Activated CD4-positive, alpha-beta T cell treated with anti-CD3 and anti-CD28 coated beads, Interleukin-2, amount 50 U/mL, for 48 hours (primary cell): ENCODE results near the gene GRHL1.

ENCODE experiments used
- DNase-seq, 2 experiments: peaks; one replicate each; pipeline ENCODE4 v3.0.0-alpha.2; 2020

Gene GRHL1

DNA sequence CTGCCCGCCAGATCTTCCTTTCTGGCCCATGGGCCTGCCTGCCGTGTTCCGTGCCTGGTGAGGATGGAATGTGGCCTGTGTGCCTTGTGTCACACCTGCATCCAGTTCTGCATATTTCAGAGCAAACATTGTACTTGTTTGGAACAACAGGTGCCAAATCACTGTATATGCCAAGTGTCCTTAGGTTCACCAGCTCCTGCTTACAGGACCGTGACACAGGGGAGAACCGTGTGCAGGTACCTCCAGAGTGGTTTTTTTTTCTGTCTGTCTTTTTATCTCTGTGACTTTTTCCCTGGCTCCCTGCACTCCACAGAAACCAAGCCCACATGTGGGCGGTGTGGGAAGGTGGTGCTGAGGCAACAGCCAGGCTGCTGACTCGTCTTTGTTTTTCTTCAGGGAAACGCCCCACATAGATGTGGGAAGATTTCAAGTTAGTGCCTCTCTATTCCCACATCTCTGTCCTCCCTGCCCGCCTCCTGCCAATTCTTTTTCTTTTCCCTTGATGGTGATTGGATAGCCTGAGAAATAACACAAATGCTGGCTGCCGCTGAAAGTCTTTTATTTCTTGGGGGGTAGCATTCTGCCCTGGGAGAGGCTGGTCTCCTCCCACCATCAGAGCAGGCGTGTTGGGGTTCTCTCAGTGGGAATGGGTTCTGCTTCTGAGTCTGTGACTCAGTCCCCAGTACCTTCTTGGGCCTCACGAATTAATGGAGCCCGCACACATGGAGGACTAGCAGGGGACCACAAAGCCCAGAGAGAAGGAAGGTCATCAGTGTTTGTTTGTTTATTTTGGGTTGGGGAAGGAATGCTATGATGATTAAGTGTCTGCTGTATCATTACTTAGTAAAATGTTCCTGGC is 21.4 kb downstream of the GRHL1 start:
- peak; percentile 26 to 43 for DNase-seq

- DNase-seq: no peak
Measured at GRCh38 chr2:9973690-9974089, 22.2 kb downstream of the GRHL1 start.

- DNase-seq: no peak
Measured at GRCh38 chr2:9974343-9974742, 22.9 kb downstream of the GRHL1 start.

GRCh38 chr2:9975328-9975727 is 23.8 kb downstream of the GRHL1 start:
- DNase-seq: no peak

- DNase-seq: peak; percentile 38 to 52
Measured at GRCh38 chr2:9975805-9976447, 24.4 kb downstream of the GRHL1 start.

DNA sequence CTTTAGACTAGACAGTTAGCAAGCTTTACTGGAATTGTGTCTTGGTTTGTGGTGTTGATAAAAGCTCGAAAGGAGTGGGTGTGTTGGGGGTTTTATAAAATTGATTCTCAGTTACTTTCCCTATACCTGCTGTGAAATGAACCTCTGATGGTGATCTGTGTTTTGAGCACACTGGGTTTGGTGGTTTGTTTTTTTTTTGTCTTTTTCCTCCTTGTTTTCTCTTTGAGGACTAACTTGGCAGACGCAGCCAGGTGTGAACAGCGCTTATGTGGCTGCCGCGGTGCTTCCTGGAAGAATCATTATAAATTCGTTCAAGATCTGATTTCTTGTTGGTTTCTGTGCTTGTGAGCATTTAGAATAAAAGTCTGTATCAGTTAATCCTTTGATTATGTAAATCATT is 28.5 kb downstream of the GRHL1 start:
- DNase-seq: peak in 1 of 2 experiments; percentile 31

DNA sequence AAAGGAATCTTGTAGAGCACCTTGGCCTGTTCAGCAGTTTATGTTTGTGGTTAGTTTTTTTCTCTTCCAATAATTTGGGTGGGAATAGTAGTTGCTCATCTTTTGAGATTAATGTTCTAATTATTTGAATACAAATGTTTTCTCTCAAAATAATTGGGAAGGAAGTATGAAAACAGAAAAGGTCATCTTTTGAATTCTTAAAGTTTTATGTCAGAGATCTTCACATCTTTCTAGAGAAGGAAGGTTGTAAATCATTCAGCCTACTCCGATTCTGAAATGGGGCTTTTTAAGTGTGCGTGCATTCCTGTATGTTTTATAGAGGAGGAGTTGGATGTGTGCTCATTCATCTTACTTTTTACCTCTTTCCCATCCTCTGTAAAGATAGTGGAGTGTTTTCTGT is 29.0 kb downstream of the GRHL1 start:
- no peak for DNase-seq

DNA sequence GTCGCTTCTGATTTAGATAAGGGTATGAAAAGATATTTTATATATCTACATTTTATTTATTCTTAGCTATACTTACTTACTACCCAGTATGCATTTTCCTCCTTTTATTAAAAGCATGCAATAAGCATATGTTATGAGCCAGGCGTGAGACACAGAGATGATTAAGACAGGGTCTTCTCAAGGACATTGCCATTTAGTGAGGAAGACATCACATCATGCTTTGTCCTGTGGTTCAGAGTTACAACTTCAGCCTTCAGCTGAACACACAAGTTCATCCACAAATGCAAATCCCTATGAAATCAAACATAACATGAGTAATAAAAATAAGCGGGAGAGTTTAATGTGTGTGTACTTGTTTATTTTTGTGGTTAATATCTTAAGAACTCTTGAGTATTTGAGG is 30.2 kb downstream of the GRHL1 start:
- no peak for DNase-seq

- DNase-seq: no peak
Measured at GRCh38 chr2:9982248-9982647, 30.8 kb downstream of the GRHL1 start.

DNA sequence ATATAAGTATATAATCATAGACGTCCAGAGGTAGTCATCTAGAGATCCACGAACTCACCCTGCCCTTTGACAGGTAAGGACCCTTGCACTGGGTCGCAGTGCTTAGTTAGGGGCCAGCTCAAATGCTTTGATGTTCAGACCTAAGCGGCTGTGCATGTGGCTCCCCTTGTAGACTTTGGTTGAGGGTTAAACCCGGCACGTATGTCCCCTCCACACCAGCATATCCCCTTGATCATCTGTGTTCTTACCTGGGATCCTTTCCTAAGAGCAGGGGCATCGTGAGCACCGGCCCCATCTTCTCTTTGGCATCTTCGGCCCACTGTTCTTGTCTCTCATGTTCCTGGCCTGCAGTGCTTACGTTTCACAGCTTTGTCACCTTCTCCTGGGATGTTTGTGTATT is 31.4 kb downstream of the GRHL1 start:
- DNase-seq: no peak

- no peak for DNase-seq
Measured at GRCh38 chr2:9983401-9984216, 32.1 kb downstream of the GRHL1 start.

- DNase-seq: peak in 1 of 2 experiments; percentile 39
Measured at GRCh38 chr2:9984217-9984739, 32.8 kb downstream of the GRHL1 start.

DNA sequence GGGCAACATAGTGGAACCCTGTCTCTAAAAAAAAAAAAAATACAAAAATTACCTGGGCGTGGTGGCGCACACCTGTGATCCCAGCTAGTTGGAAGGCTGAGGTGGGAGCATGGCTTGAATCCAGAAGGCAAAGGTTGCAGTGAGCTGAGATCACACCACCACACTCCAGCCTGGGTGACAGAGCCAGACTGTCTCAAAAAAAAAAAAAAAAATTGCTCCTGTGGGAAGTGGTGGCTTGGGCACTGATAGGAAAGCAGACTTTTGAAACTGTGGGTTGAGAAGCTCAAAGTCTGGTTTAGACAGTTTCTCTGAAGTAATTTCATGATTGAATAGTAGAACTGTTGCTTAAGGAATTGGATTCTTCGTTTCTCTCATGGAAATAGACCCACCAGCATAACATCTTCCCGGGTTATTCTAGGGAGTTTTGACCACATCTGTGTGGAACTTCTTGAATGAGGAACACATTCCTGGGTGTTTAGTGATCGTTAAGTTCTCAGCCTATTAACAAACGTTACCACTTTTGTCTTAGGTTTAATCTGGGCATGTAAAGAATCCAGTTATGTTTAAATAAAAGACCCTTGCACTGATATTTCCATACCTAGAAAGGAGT is 33.5 kb downstream of the GRHL1 start:
- DNase-seq: no peak

DNA sequence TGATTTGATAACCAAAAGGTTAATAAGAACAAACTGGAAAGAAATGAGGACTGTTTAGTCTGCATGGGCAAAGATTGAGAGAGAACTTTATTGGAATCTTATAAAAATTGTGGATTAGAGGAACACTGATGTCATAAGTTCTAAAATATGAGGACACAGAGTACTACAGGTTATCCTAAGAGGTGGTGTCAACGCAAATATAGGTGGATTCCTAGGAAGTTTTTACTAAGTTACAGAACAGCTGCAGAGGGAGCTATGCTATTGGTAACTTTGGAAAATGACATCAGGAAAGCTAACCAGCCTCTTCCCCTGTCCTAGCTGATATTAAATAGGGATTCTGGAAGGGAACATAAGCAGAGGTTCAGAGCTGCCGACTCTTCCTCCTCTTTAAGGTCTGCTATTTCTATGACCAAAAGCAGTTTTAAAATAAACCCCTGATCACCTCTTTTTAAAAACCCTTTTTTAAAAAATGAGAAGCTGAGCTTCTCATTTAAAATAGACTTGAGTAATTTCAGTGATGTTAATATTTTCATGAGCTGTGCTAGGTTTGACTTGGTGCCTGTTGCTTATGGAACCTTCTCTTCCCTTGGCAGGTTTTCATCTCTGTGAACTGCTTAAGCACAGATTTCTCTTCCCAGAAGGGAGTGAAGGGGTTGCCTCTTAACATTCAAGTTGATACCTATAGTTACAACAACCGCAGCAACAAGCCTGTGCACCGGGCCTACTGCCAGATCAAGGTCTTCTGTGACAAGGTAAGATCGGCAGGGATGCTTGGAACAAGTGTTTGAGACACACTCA is 34.2 kb downstream of the GRHL1 start:
- DNase-seq: no peak

DNA sequence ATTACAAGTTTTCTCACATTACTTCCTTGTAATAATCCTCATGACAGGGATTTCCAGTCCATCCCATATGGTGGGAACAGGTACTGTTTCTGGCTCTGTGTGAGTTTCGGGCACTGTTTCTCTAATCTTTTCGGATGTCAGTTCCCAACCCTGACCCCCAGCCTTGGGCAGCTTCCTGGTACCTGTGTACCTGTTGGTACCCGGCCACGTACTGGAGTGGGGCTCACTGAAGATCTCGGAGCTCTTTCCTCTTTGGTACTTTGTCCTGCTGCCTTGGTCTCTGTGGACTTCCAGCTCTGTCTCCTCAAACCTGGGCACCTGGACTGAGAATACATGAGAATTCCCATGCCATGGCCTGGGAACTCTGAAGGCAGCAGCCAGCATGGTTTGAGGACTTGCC is 36.8 kb downstream of the GRHL1 start:
- DNase-seq: no peak

- peak; percentile 19 to 25 for DNase-seq
Measured at GRCh38 chr2:9990736-9991135, 39.2 kb downstream of the GRHL1 start.

DNA sequence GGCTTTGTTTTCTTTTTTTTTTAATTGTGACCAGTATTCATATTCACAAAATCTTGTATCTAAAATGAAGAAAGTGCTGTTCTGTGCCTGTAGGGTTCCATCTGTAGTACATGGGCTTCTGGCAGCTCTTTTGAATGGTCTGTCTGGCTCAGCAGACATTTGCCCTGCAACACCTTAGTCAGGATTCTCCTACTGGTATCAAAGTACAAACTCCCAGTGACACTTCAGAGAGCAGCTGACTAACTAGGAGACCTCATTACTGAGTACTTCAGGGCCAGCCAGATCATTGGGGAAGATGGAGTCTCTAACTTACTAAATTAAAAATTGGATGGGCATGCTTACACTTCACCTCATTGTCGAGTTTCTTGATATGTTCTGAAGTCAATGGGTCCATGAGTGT is 39.7 kb downstream of the GRHL1 start:
- DNase-seq: no peak

GRCh38 chr2:9991829-9992273 is 40.4 kb downstream of the GRHL1 start:
- no peak for DNase-seq

DNA sequence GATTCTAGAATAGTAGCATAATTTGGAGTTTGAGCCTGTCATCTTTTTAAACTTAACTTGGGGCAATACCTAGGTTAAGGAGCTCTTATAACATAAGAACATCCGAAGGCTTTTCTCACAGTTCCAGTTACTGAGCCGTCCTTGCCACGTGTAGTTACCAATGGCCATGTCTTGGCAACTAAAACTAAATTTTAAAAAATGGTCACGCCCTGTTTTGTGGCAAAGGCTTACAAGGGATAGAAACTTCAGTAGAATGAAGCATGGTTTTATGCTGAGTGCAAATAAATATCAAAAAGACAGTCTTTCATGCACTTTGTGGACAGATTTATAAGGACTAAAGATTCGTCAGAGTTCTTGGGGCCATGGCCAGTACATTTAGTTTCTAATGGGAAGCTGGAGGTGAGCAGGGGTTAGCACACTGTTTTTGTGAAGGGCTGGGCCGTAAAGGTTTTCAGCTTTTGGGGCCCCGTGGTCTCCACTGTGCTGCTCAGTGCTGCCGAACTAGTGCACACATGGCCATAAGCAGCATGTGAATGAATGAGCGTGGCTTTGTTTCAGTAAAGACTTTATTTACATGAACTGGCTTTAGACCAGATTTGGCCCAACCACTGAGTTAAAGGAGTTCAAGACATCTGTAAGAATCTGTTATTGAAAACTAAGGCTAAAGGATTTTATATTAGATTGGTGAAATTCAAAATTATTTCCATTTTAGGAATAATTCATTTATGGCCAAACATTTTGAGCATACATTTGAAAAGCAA is 41.1 kb downstream of the GRHL1 start:
- DNase-seq: no peak

GRCh38 chr2:9993488-9994165 is 42.1 kb downstream of the GRHL1 start:
- DNase-seq: no peak

DNA sequence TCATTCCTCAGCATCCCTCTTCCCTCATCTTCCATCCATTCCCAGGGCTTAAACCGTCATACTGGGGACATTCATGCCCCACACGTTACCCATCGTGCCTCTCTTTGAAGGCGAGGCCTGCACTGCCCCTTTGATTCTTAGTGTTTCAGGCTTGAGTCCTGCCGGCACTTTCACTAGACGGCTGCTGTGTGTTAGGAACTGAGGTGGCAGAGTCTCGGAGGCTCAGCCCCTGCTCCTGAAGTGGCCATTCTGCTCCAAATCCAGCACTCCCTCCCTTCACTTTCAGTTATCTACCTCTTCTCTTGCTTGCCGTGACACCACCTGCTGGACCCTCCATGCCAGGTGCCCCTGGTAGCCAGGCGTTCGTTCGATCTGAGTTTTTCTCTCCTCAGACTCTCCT is 43.0 kb downstream of the GRHL1 start:
- DNase-seq: no peak
